Stimulated activated CD8-positive, alpha-beta memory T cell treated with anti-CD3 and anti-CD28 coated beads, Interleukin-15, amount 100 ng/mL, for 48 hours (primary cell): ENCODE data around the gene SLC16A11.
A peak's percentile ranks its signal among the peaks of the same experiment; 100 is the strongest.
"Not testable (repeated sequence)": the region's sequence is repeated elsewhere in the genome, so short reads cannot be mapped to it uniquely, and the experiment has no call there.

Experiments used
- DNase-seq, 2 donors: peaks; one replicate each; pipeline ENCODE4 v3.0.0-alpha.2; 2020; ENCODE audit warnings: low read depth in 2 of 2

Gene SLC16A11

GRCh38 chr17:7058831-7059447 is 15.0 kb upstream of the SLC16A11 start:
- DNase-seq, result no peak

- DNase-seq, result no peak
Observed at GRCh38 chr17:7056386-7056785, 12.5 kb upstream of the SLC16A11 start.

GRCh38 chr17:7050583-7050982 is 6.7 kb upstream of the SLC16A11 start:
- DNase-seq, result not testable (repeated sequence)

- no peak for DNase-seq
Observed at GRCh38 chr17:7048968-7049367, 5.1 kb upstream of the SLC16A11 start.

- no peak for DNase-seq
Observed at GRCh38 chr17:7047566-7047965, 3.7 kb upstream of the SLC16A11 start.

GRCh38 chr17:7046725-7047397 is 3.0 kb upstream of the SLC16A11 start:
- DNase-seq, result peak in 1 of 2 donors; percentile 64

GRCh38 chr17:7046127-7046724 is 2.3 kb upstream of the SLC16A11 start:
- DNase-seq, result no peak

GRCh38 chr17:7045492-7046126 is 1.7 kb upstream of the SLC16A11 start:
- DNase-seq, result no peak

- DNase-seq, result no peak
Observed at GRCh38 chr17:7043182-7043496, 753 bp downstream of the SLC16A11 start.

- DNase-seq, result no peak
Observed at GRCh38 chr17:7042501-7043181, 1.3 kb downstream of the SLC16A11 start.

- DNase-seq, result no peak
Observed at GRCh38 chr17:7041607-7042500, 2.0 kb downstream of the SLC16A11 start.

GRCh38 chr17:7039832-7040231 is 4.1 kb downstream of the SLC16A11 start:
- DNase-seq, result no peak

GRCh38 chr17:7038025-7038862 is 5.6 kb downstream of the SLC16A11 start:
- no peak for DNase-seq

- peak; percentile 97 to 98 for DNase-seq
Observed at GRCh38 chr17:7035591-7036368, 8.1 kb downstream of the SLC16A11 start, which contains the start of gene SLC16A13. Gene SLC16A13 (plus strand): TSS chr17:7036015. CDS start chr17:7036383, 368 bp downstream.

GRCh38 chr17:7034955-7035590 is 8.8 kb downstream of the SLC16A11 start:
- no peak for DNase-seq

- no peak for DNase-seq
Observed at GRCh38 chr17:7029659-7030058, 14.2 kb downstream of the SLC16A11 start.

GRCh38 chr17:7029096-7029495 is 14.8 kb downstream of the SLC16A11 start:
- DNase-seq, result no peak

- no peak for DNase-seq
Observed at GRCh38 chr17:7027335-7027734, 16.6 kb downstream of the SLC16A11 start.
